HepG2 (cell line): ENCODE results near the gene TMEM167A. TPM values are rescaled to one million over a fixed set of nuclear protein-coding genes. Genes with fewer than 3 reads are reported as not detected.

Experiments used
- FIP1L1 ChIP-seq: fragments of 200-400 bp; formaldehyde crosslinking; IDR thresholded peaks from 2 replicates; pipeline ENCODE4 v1.6.1; 2018; ENCODE audit warnings: low read depth, mild to moderate bottlenecking, low read length, moderate library complexity, borderline replicate concordance; ENCODE audit not compliant: insufficient read depth
- GPBP1L1 ChIP-seq: sonication (generic); formaldehyde crosslinking; IDR thresholded peaks from 2 replicates; pipeline ENCODE4 v1.5.0; 2020; ENCODE audit warnings: mild to moderate bottlenecking, missing genetic modification reagents
- HMGXB4 ChIP-seq, 2 experiments: sonication (generic) in 1 of 2; formaldehyde crosslinking in 1 of 2; IDR thresholded peaks; 2 replicates each; pipeline versions ENCODE4 v1.4.0 to v1.6.1; 2018 to 2020; ENCODE audit warnings: missing genetic modification reagents in 2 of 2, borderline replicate concordance in 1 of 2, low read depth in 1 of 2, mild to moderate bottlenecking in 1 of 2, missing biosample characterization in 1 of 2
- HNRNPLL ChIP-seq: fragments of 200-400 bp; formaldehyde crosslinking; IDR thresholded peaks from 2 replicates; pipeline ENCODE4 v1.6.1; 2017; ENCODE audit warnings: mild to moderate bottlenecking, low read depth, low read length; ENCODE audit not compliant: poor library complexity, severe bottlenecking
- KIAA2018 ChIP-seq: sonication (generic); formaldehyde crosslinking; IDR thresholded peaks from 2 replicates; pipeline ENCODE4 v1.5.0; 2020; ENCODE audit warnings: mild to moderate bottlenecking, missing genetic modification reagents, borderline replicate concordance
- MIER3 ChIP-seq: IDR thresholded peaks from 2 replicates; pipeline ENCODE4 v1.6.1; 2016; ENCODE audit warnings: missing compliant biosample characterization, borderline replicate concordance
- ZNF770 ChIP-seq: sonication (generic); formaldehyde crosslinking; IDR thresholded peaks from 2 replicates; pipeline ENCODE4 v1.5.0; 2020; ENCODE audit warnings: mild to moderate bottlenecking, missing genetic modification reagents
- polyA plus RNA-seq, 8 experiments: library from polyadenylated mRNA; depleted of rRNA in 3 of 8; stranded (reverse) in 7 of 8; unstranded in 1 of 8; fragments of >200 nt; fragmentation: Illumina TruSeq in 4 of 8; extraction: Trizol in 4 of 8; gene quantifications; 2 replicates each; pipeline versions ENCODE4 v1.2.1 to v1.2.3, GENCODE V29; 2011 to 2016; ENCODE audit warnings: low read depth in 4 of 8, missing spikeins in 1 of 8, mixed read lengths in 1 of 8; ENCODE audit not compliant: insufficient read depth in 1 of 8
- total RNA-seq, 5 experiments: library from RNA; depleted of rRNA; stranded (reverse); fragments of >200 nt; fragmentation: Illumina TruSeq; extraction: Trizol; gene quantifications; 2 replicates each; pipeline ENCODE4 v1.2.3, GENCODE V29; 2016; ENCODE audit warnings: low read depth in 1 of 5
- TF ChIP-seq, protein P1 (sequence below): sonication (generic); formaldehyde crosslinking; conservative IDR thresholded peaks from 2 replicates; pipeline ENCODE4 v1.4.0; 2020; ENCODE audit warnings: missing genetic modification reagents
- TF ChIP-seq, protein P2 (sequence below): sonication (generic); formaldehyde crosslinking; IDR thresholded peaks from 2 replicates; pipeline ENCODE4 v1.5.1; 2020; ENCODE audit warnings: missing genetic modification reagents, mild to moderate bottlenecking, borderline replicate concordance

Gene TMEM167A
- total and polyA plus RNA-seq, 2 of the 13 experiments (the other 11 are each of a cell fraction or from before 2014, with no cell fraction given), result 47.0 to 78.7 TPM

DNA sequence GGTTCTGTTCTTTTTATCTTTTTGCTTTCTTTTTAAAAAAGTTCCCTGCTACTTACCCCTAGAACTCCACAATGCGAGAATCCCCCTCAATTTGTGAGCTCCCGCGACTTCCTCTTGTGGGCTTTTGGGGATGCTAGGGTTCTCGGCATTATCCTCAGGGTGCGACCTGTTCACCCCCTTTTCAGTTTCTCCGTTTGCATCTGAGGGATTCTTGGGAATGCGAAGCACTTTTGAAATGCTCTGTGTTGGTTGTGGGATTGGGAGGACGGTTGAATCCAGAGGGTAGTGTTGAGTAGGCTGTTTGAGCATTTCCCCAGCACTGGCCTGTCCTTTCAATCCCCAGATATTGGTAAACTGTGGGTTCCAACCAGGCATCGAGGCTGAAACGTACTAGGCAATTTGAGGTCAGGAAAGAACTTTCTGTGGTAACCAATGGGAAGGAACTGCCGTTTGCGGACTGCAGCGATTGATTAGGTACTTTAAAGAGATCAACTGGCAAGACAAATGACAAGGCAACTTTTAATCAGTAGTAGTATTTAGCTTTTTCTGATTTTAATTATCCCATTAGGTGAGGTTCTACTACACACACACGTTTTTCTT lies 568 bp upstream of the TMEM167A start (continued):
- TF ChIP-seq, protein P1, sequence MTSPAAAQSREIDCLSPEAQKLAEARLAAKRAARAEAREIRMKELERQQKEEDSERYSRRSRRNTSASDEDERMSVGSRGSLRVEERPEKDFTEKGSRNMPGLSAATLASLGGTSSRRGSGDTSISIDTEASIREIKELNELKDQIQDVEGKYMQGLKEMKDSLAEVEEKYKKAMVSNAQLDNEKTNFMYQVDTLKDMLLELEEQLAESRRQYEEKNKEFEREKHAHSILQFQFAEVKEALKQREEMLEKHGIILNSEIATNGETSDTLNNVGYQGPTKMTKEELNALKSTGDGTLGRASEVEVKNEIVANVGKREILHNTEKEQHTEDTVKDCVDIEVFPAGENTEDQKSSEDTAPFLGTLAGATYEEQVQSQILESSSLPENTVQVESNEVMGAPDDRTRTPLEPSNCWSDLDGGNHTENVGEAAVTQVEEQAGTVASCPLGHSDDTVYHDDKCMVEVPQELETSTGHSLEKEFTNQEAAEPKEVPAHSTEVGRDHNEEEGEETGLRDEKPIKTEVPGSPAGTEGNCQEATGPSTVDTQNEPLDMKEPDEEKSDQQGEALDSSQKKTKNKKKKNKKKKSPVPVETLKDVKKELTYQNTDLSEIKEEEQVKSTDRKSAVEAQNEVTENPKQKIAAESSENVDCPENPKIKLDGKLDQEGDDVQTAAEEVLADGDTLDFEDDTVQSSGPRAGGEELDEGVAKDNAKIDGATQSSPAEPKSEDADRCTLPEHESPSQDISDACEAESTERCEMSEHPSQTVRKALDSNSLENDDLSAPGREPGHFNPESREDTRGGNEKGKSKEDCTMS (CRISPR knock-in tag), result no peak
- no peak for TF ChIP-seq GPBP1L1 (CRISPR knock-in tag)
- 0 out of 4 replicates have a peak, but pooled peaks of 1 of the 2 experiments have one; percentile 1 for TF ChIP-seq HMGXB4 (CRISPR knock-in tag; IDR thresholded peaks at IDR 0.05; ENCODE audit: borderline replicate concordance in 1 of 2, low read depth in 1 of 2)
- TF ChIP-seq FIP1L1, result no peak
- no peak for TF ChIP-seq HNRNPLL
- TF ChIP-seq KIAA2018 (CRISPR knock-in tag), result no peak
- 0 out of 2 replicates have a peak, but pooled peaks have one; percentile 6 for TF ChIP-seq ZNF770 (CRISPR knock-in tag)
- TF ChIP-seq MIER3 (CRISPR knock-in tag), result no peak
- TF ChIP-seq, protein P2, sequence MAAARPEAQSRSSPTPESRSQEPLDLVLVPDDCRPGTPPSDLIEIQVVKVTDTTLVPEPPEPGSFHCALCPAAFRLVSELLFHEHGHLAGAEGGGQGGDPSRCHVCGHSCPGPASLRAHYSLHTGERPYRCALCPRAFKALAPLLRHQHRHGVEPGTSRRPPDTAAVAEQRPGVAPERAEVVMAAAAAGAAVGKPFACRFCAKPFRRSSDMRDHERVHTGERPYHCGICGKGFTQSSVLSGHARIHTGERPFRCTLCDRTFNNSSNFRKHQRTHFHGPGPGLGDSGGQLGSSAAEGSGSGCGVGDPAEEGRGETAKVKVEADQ (CRISPR knock-in tag), result no peak
